BLaER1 treated with 17β-estradiol and CSF1 and Interleukin-3, amounts not matched to agents 10 nM and 100 nM (cell line): ENCODE measurements around the gene CELA2B.
"Not testable (repeated sequence)": the region's sequence is repeated elsewhere in the genome, so short reads cannot be mapped to it uniquely, and the experiment has no call there.

Experiments used
- H3K27ac ChIP-seq, 11 experiments: shearing (Covaris generic); formaldehyde crosslinking; 2 replicates each; pipeline ENCODE4 v1.8.1; 2022
- H3K27me3 ChIP-seq, 11 experiments: shearing (Covaris generic); formaldehyde crosslinking; 2 replicates each; pipeline ENCODE4 v1.8.1; 2022
- H3K36me3 ChIP-seq, 11 experiments: shearing (Covaris generic); formaldehyde crosslinking; 2 replicates each; pipeline ENCODE4 v1.8.1; 2022
- H3K4me1 ChIP-seq, 10 experiments: shearing (Covaris generic); formaldehyde crosslinking; 2 replicates each; pipeline ENCODE4 v1.8.1; 2022
- H3K4me2 ChIP-seq, 11 experiments: shearing (Covaris generic); formaldehyde crosslinking; 2 replicates each; pipeline ENCODE4 v1.8.1; 2022
- H3K4me3 ChIP-seq, 10 experiments: shearing (Covaris generic); formaldehyde crosslinking; 2 replicates each; pipeline ENCODE4 v1.8.1; 2022
- H3K9ac ChIP-seq, 11 experiments: shearing (Covaris generic); formaldehyde crosslinking; 2 replicates each; pipeline ENCODE4 v1.8.1; 2022
- H3K9me3 ChIP-seq, 11 experiments: shearing (Covaris generic); formaldehyde crosslinking; replicated peaks in 1 of 11; 2 replicates each; pipeline ENCODE4 v1.8.1; 2022
- H4K20me1 ChIP-seq, 11 experiments: shearing (Covaris generic); formaldehyde crosslinking; 2 replicates each; pipeline ENCODE4 v1.8.1; 2022
- Cebpa-rat ChIP-seq, 11 experiments: shearing (Covaris generic); IDR thresholded peaks; 2 replicates each; pipeline ENCODE4 v1.8.1; 2022

The CELA2B gene

DNA sequence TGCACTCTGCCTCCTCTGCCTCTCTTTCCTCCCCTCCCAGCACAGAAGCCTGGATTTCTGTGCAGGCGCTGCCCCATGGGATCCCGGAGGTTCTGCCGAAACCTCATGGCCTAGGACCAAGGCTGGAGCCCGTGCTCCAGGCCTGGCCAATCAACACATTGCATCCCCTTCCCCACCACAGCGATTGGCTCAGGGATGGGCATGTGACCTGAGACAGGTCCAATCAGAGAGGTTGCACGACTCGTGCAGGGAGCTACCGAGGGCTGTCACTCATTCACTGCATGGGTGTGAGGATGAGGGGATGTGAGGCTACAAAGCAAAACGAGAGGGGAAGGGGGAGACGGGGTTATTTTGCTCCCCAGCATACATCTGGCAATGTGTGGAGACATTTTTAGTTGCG lies 3.3 kb upstream of the CELA2B start:
- no peak for TF ChIP-seq Cebpa-rat (IDR thresholded peaks at IDR 0.05)
- Histone ChIP-seq H3K27ac (no peak overlapping the region), H3K9me3 (no peaks in the 10 kb centered on the region; a peak in 2 of 22 replicates), H3K27me3 (no peaks in the 10 kb centered on the region), H3K9ac (no peak overlapping the region), H3K4me1 (peaks cover 0 to 5% (median 0%) of the 10 kb centered on the region in 10 experiments; a peak in 2 of 20 replicates), H4K20me1 (no peaks in the 10 kb centered on the region), H3K4me2 (no peak overlapping the region), H3K36me3 (no peaks in the 10 kb centered on the region), H3K4me3 (no peak overlapping the region)

DNA sequence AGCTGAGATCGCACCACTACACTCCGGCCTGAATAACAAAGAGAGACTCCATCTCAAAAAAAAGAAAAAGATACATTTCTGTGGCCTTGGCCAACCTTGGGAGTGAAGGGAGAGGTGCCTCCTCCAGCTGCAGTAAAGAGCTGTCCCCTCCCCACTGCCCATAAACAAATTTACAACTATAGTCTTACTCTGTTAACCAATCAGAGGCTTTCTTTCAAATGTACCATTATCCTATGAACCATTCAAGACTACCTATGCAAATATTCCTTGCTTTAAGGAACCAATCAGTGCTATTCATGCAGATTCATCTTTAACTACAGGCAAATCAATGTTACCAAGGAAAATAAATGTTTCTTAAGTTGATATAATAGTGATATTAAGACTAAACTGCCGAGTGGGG lies 1.0 kb downstream of the CELA2B start:
- no peak for TF ChIP-seq Cebpa-rat (IDR thresholded peaks at IDR 0.05)

DNA sequence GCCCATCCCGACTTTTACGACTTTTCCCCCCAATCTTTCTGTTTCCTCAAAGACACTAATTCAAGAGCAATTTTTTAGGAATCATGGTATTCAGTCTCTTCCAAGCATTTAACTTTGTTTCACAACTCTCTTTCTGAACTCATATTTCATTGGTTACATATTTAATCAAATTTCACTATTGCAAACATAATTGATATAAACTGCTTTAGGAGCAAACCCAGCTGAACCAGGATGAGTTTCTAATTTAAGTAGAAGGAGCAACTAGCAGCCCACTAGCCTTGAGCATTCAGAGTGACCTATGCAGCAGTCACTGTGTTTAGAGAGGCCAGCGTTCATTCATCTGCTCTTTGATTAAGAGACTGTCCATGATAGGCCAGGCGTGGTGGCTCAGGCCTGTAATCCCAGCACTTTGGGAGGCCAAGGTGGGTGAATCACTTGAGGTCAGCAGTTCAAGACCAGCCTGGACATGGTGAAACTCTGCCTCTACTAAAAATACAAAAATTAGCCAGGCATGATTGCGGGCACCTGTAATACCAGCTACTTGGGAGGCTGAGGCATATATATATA lies 1.8 kb downstream of the CELA2B start:
- no peaks in the 10 kb centered on the region for H3K9me3 ChIP-seq
- H3K27me3 ChIP-seq, result no peaks in the 10 kb centered on the region
- H4K20me1 ChIP-seq, result no peaks in the 10 kb centered on the region
- TF ChIP-seq Cebpa-rat (IDR thresholded peaks at IDR 0.05), result no peak
- H3K4me2 ChIP-seq, result no peak overlapping the region
- H3K4me1 ChIP-seq, result peaks cover 0 to 13% (median 0%) of the 10 kb centered on the region in 10 experiments; a peak in 3 of 20 replicates
- H3K4me3 ChIP-seq, result no peak overlapping the region
- H3K36me3 ChIP-seq, result no peaks in the 10 kb centered on the region
- no peak overlapping the region for H3K9ac ChIP-seq
- H3K27ac ChIP-seq, result no peak overlapping the region

More for the DNA sequence above, 1.0 kb downstream of the CELA2B start:
- no peaks in the 10 kb centered on the region for H3K27me3 ChIP-seq
- peaks cover 0 to 13% (median 0%) of the 10 kb centered on the region in 10 experiments; a peak in 3 of 20 replicates for H3K4me1 ChIP-seq
- H3K9ac ChIP-seq, result no peak overlapping the region
- no peaks in the 10 kb centered on the region for H3K36me3 ChIP-seq
- no peak overlapping the region for H3K4me3 ChIP-seq
- H3K4me2 ChIP-seq, result no peak overlapping the region
- H3K27ac ChIP-seq, result no peak overlapping the region
- no peaks in the 10 kb centered on the region for H3K9me3 ChIP-seq
- H4K20me1 ChIP-seq, result no peaks in the 10 kb centered on the region

DNA sequence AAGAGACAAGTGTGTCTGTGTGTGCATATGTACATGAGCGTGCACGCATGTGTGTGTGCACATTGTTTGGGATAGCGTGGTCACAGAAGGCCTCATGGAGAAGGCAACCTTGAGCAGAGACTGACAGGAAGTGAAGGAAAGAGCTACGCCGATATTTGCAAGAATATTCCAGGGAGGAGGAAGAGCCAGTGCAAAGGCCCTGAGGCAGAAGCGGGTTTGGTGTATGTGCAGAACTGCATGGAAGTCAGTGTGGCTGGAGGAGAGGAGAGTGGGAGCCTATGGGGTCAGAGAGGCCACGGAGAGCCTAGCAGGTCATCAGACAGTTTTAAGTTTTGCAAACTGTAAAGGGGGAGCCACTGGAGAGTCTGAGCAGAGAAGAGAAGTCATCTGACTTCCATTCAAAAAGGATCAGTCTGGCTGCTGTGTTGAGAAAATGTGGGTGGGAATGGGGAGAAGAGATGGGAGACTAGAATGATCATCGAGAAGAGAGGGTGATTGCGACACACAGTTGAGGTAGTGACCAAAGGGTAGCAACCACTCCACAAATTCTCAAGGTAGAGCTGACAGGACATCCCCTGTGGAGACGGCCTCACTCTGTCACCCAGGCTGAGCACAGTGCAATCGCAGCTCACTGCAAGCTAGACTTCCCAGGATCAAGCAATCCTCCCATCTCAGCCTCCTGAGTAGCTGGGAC lies 3.9 kb downstream of the CELA2B start:
- no peak overlapping the region for H3K27ac ChIP-seq
- no peaks in the 10 kb centered on the region for H3K36me3 ChIP-seq
- H3K27me3 ChIP-seq, result no peaks in the 10 kb centered on the region
- no peak overlapping the region for H3K9ac ChIP-seq
- no peaks in the 10 kb centered on the region for H3K9me3 ChIP-seq
- H3K4me3 ChIP-seq, result no peak overlapping the region
- peak in 7 of 11 experiments; percentile 23 to 82 (median 40); a peak in 6 of 22 replicates for TF ChIP-seq Cebpa-rat (IDR thresholded peaks at IDR 0.05)
- no peaks in the 10 kb centered on the region for H4K20me1 ChIP-seq
- H3K4me2 ChIP-seq, result no peak overlapping the region
- H3K4me1 ChIP-seq, result peaks cover 0 to 13% (median 0%) of the 10 kb centered on the region in 10 experiments; a peak in 3 of 20 replicates

DNA sequence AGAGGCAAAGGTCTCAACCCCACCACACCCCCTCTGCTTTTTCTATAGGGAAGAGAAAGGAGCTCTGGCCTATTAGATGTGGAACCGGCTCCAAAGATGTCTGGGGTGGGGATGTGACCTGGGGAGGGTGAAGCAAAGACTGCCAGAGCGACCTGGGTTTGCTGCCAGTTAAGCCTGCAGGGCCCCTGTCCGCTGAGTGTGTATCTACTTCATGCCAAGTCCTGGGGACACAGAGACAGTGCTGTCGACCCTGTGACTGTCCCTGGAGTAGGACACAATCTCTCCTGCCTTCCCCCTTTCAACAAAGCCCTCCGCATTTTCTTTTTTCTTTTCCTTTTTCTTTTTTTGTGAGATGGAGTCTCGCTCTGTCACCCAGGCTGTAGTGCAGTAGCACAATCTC lies 6.6 kb downstream of the CELA2B start:
- not testable (repeated sequence) for H3K9ac ChIP-seq, H3K27ac ChIP-seq, H3K4me3 ChIP-seq, H3K4me2 ChIP-seq, H4K20me1 ChIP-seq, H3K27me3 ChIP-seq, H3K9me3 ChIP-seq
- Histone ChIP-seq H3K36me3 (peaks cover 0 to 14% (median 0%) of the 10 kb centered on the region in 11 experiments; a peak in 4 of 22 replicates), H3K4me1 (peaks cover 0 to 13% (median 0%) of the 10 kb centered on the region in 10 experiments; a peak in 3 of 20 replicates)

DNA sequence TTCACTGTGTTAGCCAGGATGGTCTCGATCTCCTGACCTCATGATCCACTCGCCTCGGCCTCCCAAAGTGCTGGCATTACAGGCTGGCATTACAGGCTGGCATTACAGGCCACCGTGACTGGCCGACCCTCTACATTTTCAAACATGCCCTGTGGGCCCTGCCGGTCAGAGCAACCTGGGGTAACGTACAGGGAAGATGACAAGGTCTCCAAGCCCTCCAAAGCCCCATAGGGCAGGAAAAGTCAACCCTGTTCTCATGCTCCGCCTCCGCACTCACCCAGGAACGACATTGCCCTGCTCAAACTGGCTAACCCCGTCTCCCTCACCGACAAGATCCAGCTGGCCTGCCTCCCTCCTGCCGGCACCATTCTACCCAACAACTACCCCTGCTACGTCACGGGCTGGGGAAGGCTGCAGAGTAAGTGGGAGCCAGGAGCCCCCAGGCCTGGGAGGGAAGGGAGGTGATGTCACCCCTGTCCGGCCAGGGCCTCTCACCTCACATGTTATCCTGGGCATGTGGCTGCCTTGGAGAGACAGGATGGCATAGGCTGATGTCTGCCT lies 7.2 kb downstream of the CELA2B start:
- H3K4me2 ChIP-seq, H4K20me1 ChIP-seq, H3K27ac ChIP-seq, H3K9ac ChIP-seq, H3K27me3 ChIP-seq, H3K9me3 ChIP-seq, H3K4me3 ChIP-seq: not testable (repeated sequence)
- Histone ChIP-seq H3K4me1 (peaks cover 0 to 13% (median 0%) of the 10 kb centered on the region in 10 experiments; a peak in 3 of 20 replicates), H3K36me3 (peaks cover 0 to 14% (median 0%) of the 10 kb centered on the region in 11 experiments; a peak in 5 of 22 replicates)

DNA sequence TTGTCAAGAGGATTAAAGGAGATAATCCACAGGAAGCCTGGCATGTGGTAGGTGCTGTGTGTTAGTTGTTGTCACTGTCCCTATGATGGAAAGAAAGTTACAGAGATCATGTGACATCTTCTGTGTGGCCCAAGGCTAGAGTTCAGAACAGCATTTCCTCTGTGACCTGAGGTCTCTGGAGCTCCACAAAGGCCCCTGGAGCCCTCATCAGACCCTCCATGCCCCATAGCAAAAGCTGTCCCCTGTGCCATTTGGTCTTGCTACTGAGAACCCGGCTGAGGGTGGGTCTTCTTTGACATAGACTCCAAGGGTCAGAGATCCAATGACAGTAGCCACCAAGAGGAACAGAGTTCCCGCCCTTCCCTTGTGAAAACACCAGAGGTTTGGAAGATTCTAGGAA lies 8.1 kb downstream of the CELA2B start:
- TF ChIP-seq Cebpa-rat (IDR thresholded peaks at IDR 0.05), result no peak
- Histone ChIP-seq H3K27me3 (no peaks in the 10 kb centered on the region), H3K4me2 (no peak overlapping the region), H3K4me1 (peaks cover 0 to 13% (median 0%) of the 10 kb centered on the region in 10 experiments; a peak in 3 of 20 replicates), H3K4me3 (no peak overlapping the region), H3K9ac (no peak overlapping the region), H4K20me1 (no peaks in the 10 kb centered on the region), H3K27ac (no peak overlapping the region), H3K9me3 (no peaks in the 10 kb centered on the region), H3K36me3 (peaks cover 0 to 14% (median 0%) of the 10 kb centered on the region in 11 experiments; a peak in 5 of 22 replicates)

DNA sequence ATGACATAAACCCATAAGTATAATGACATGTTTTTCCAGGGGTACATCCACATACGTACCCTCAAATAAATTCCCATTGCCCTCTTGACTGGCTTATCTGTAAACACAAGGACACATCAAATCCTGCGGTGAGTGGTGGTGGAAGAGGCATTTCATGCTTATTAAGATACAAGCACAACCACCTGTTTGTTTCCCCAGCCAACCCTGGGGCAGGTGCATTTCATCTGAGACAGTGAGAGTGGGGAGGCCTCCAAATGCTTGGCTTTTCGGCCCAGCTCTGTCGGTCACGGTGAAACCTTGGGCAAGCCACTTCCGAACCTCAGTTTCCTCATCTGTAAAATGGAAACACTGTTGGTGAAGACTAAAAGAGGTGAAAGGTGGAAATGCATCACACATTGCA lies 8.5 kb downstream of the CELA2B start:
- not testable (repeated sequence) for H4K20me1 ChIP-seq, H3K27ac ChIP-seq, H3K27me3 ChIP-seq, H3K9me3 ChIP-seq, H3K4me2 ChIP-seq, H3K9ac ChIP-seq, H3K4me3 ChIP-seq
- Histone ChIP-seq H3K36me3 (peaks cover 0 to 14% (median 0%) of the 10 kb centered on the region in 11 experiments; a peak in 5 of 22 replicates), H3K4me1 (peaks cover 0 to 13% (median 0%) of the 10 kb centered on the region in 10 experiments; a peak in 3 of 20 replicates)

DNA sequence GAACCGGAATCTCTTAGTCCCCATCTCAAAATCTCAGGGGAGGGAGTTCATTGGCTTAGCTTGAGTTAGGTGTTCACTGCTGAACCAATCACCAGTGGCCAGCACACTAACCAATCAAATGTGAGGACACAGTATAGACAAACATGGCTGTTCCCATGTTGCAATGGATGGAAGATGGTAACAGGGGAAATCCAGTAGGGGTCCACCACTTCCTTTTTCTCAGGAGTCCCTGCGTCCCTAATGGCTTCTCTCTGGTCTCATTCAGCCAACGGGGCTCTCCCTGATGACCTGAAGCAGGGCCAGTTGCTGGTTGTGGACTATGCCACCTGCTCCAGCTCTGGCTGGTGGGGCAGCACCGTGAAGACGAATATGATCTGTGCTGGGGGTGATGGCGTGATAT lies 9.7 kb downstream of the CELA2B start:
- peaks cover 0 to 19% (median 0%) of the 10 kb centered on the region in 11 experiments; a peak in 6 of 22 replicates for H3K36me3 ChIP-seq
- peaks cover 0 to 4% (median under 1%) of the 10 kb centered on the region in 10 experiments; a peak in 7 of 20 replicates for H3K4me1 ChIP-seq
- H4K20me1 ChIP-seq, result no peaks in the 10 kb centered on the region
- H3K9me3 ChIP-seq, result no peaks in the 10 kb centered on the region
- no peak overlapping the region for H3K27ac ChIP-seq
- TF ChIP-seq Cebpa-rat (IDR thresholded peaks at IDR 0.05), result no peak
- no peaks in the 10 kb centered on the region for H3K27me3 ChIP-seq
- H3K4me2 ChIP-seq, result no peak overlapping the region
- H3K9ac ChIP-seq, result no peak overlapping the region
- H3K4me3 ChIP-seq, result no peak overlapping the region

DNA sequence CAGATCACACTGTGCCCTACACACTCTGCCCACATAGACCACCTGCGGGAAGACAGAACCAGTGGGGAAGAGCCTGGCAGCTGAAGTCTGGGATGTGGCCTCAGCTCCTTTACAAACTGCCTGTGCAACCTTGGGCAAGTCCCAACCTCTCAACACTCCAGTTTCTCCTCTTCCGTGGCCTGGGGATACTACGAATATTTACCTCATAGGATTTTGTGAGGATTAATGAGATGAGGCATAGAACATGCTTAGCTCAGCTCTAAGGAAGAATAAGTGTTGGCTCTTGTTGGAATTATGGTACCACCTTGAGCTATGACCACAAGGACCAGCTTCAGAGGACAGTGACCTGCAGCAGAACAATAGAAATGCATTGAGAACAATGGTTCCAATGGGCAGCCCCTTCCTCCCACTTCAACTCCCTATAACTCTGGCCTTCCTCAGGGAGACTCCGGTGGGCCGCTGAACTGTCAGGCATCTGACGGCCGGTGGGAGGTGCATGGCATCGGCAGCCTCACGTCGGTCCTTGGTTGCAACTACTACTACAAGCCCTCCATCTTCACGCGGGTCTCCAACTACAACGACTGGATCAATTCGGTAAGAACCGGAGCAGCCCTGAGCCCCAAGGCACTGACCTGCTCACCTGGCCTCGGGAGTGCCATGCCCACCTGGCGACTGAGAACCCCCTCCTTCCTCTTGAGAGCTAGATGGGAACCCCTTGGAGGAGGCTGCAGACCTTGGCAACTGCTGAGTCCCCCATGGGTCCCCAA lies 11.1 kb downstream of the CELA2B start:
- not testable (repeated sequence) for H3K4me3 ChIP-seq, H3K9me3 ChIP-seq, H4K20me1 ChIP-seq, H3K9ac ChIP-seq, H3K27me3 ChIP-seq, H3K27ac ChIP-seq, H3K4me2 ChIP-seq
- Histone ChIP-seq H3K4me1 (peaks cover 0 to 13% (median 10%) of the 10 kb centered on the region in 10 experiments; a peak in 12 of 20 replicates), H3K36me3 (peaks cover 0 to 33% (median 4%) of the 10 kb centered on the region in 11 experiments; a peak in 10 of 22 replicates)
